ENCODE data around the gene PON3.

Gene PON3

GRCh38 chr7:95396136-95397032 is at the start of gene PON3:
TSS of gene PON3 (minus strand) at chr7:95396375. CDS start at chr7:95396350, 25 bp downstream.
- DNase-seq, result peak in 2 of 3 experiments; percentile 90 to 93

- no peak for DNase-seq
Observed at GRCh38 chr7:95444796-95445195, 48.6 kb upstream of the PON3 start.

GRCh38 chr7:95441042-95441823 is 45.1 kb upstream of the PON3 start:
- no peak for DNase-seq

GRCh38 chr7:95440394-95441038 is 44.3 kb upstream of the PON3 start:
- no peak for DNase-seq

- no peak for DNase-seq
Observed at GRCh38 chr7:95436407-95436806, 40.2 kb upstream of the PON3 start.

GRCh38 chr7:95435422-95435780 is 39.2 kb upstream of the PON3 start:
- no peak for DNase-seq

- DNase-seq, result peak in 1 of 3 experiments; percentile 41
Observed at GRCh38 chr7:95434557-95435421, 38.6 kb upstream of the PON3 start, which contains the start of gene PON2. TSS of gene PON2 (minus strand) at chr7:95435028. CDS start at chr7:95434951, 77 bp downstream.

- no peak for DNase-seq
Observed at GRCh38 chr7:95433952-95434556, 37.9 kb upstream of the PON3 start.

- no peak for DNase-seq
Observed at GRCh38 chr7:95433129-95433528, 37.0 kb upstream of the PON3 start.

- no peak for DNase-seq
Observed at GRCh38 chr7:95432606-95433005, 36.4 kb upstream of the PON3 start.

- DNase-seq, result no peak
Observed at GRCh38 chr7:95430864-95431263, 34.7 kb upstream of the PON3 start.

- DNase-seq, result no peak
Observed at GRCh38 chr7:95429241-95429990, 33.2 kb upstream of the PON3 start.

GRCh38 chr7:95427914-95428516 is 31.8 kb upstream of the PON3 start:
- peak in 1 of 3 experiments; percentile 43 for DNase-seq

- peak in 1 of 3 experiments; percentile 18 for DNase-seq
Observed at GRCh38 chr7:95427166-95427565, 31.0 kb upstream of the PON3 start.

- no peak for DNase-seq
Observed at GRCh38 chr7:95425694-95426093, 29.5 kb upstream of the PON3 start.

- no peak for DNase-seq
Observed at GRCh38 chr7:95424716-95425115, 28.5 kb upstream of the PON3 start.

- no peak for DNase-seq
Observed at GRCh38 chr7:95421847-95422444, 25.8 kb upstream of the PON3 start.

- DNase-seq, result peak; percentile 14 to 93 (median 62)
Observed at GRCh38 chr7:95421000-95421846, 25.0 kb upstream of the PON3 start.

GRCh38 chr7:95412075-95412474 is 15.9 kb upstream of the PON3 start:
- DNase-seq, result no peak
